ENCODE results near the gene CCL17. TPM values are rescaled to one million over a fixed set of nuclear protein-coding genes. Genes with fewer than 3 reads are reported as not detected.

The CCL17 gene
- polyA plus RNA-seq, 1 experiment: not detected

DNA sequence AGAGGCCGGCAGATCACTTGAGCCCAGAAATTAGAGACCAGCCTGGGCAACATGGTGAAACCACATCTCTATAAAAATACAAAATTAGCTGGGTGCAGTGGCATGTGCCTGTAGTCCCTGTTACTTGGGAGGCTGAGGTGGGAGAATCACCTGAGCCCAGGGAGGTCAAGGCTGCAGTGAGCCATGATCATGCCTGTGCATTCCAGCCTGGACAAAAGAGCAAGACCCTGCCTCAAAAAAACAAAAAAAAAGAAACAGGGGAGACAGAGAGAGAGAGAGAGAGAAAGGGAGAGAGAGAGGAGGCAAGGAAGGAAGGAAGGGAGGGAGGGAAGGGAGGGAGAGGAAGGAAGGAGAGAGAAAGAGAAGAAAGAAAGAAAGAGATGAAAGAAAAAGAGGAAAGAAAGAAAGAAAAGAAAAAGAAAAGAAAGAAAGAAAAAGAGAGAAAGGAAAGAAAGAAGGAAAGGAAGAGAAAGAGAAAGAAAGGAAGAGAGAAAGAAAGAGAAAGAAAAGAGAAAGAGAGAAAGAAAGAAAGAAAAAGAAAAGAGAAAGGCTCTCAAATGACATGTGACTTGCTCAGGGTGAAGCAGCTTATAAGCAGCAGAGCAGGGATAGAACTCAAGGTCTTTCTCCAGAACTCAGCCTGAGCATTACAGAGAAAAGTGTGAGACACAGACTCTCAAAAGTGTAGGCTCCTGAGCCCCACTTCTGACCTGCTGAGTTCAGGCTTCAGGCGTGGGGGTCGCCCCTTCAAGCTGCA is 16.8 kb upstream of the CCL17 start:
- no peak overlapping the region for H3K27ac ChIP-seq (ENCODE audit: low read depth, low read length)
- no peak overlapping the region for H3K4me3 ChIP-seq (ENCODE audit: low read depth, low read length)
- H3K27me3 ChIP-seq (ENCODE audit: control insufficient read depth, insufficient read depth, low read length): peaks cover 41% of the 10 kb centered on the region
- no peak for TF ChIP-seq CTCF (IDR thresholded peaks at IDR 0.05; ENCODE audit: low read depth, low read length)
- no peak for DNase-seq (ENCODE audit: low read depth, low spot score)
- ChIA-PET POLR2A (no interaction called here), CTCF (no interaction called here)
- H3K9me3 ChIP-seq (ENCODE audit: control insufficient read depth, insufficient read depth, low read length): no peaks in the 10 kb centered on the region

GRCh38 chr16:57388359-57389086 is 16.0 kb upstream of the CCL17 start:
- no peak overlapping the region for H3K4me3 ChIP-seq (ENCODE audit: low read depth, low read length)
- no peak overlapping the region for H3K27ac ChIP-seq (ENCODE audit: low read depth, low read length)
- ChIA-PET CTCF (interaction anchor here (0.5 kb wide), 1 partner anchor 33 kb away, joined by 3 read pairs; no protein-coding TSS in a partner anchor), POLR2A (no interaction called here)
- DNase-seq (ENCODE audit: low read depth, low spot score): no peak
- peaks cover 41% of the 10 kb centered on the region for H3K27me3 ChIP-seq (ENCODE audit: control insufficient read depth, insufficient read depth, low read length)
- H3K9me3 ChIP-seq (ENCODE audit: control insufficient read depth, insufficient read depth, low read length): no peaks in the 10 kb centered on the region
- TF ChIP-seq CTCF (IDR thresholded peaks at IDR 0.05; ENCODE audit: low read depth, low read length): no peak

DNA sequence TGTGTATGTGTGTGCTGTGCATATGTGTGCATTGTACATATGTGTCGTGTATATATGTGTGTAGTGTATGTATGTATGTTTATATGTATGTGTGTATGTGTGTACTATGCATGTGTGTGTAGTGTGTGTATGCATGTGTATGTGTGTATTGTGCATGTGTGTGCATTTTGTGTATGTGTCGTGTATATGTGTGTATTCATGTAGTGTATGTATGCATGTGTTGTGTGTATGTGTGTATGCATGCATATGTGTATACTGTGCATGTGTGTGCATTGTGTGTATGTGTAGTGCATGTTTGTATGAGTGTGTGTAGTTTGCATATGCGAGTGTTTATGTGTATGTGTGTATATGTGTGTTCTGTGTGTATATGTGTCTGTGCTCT is 15.5 kb upstream of the CCL17 start:
- ChIA-PET CTCF (no interaction called here), POLR2A (no interaction called here)
- Histone ChIP-seq H3K9me3 (ENCODE audit: control insufficient read depth, insufficient read depth, low read length) (no peaks in the 10 kb centered on the region), H3K27me3 (ENCODE audit: control insufficient read depth, insufficient read depth, low read length) (peaks cover 41% of the 10 kb centered on the region), H3K4me3 (ENCODE audit: low read depth, low read length) (no peak overlapping the region), H3K27ac (ENCODE audit: low read depth, low read length) (no peak overlapping the region)
- DNase-seq (ENCODE audit: low read depth, low spot score): no peak
- TF ChIP-seq CTCF (IDR thresholded peaks at IDR 0.05; ENCODE audit: low read depth, low read length): no peak

- POLR2A ChIA-PET: no interaction called here
- CTCF ChIA-PET: interaction anchor here (0.6 to 1.9 kb wide), 3 partner anchors 26 to 96 kb away, joined by 3 to 11 read pairs (median 3); no protein-coding TSS in a partner anchor
- Histone ChIP-seq H3K9me3 (ENCODE audit: control insufficient read depth, insufficient read depth, low read length) (peaks cover 9% of the 10 kb centered on the region; the same call in 1 of the 2 replicates), H3K4me3 (ENCODE audit: low read depth, low read length) (no peak overlapping the region), H3K27me3 (ENCODE audit: control insufficient read depth, insufficient read depth, low read length) (peaks cover 36% of the 10 kb centered on the region), H3K27ac (ENCODE audit: low read depth, low read length) (no peak overlapping the region)
- no peak for DNase-seq (ENCODE audit: low read depth, low spot score)
- TF ChIP-seq CTCF (IDR thresholded peaks at IDR 0.05; ENCODE audit: low read depth, low read length): no peak
Observed at GRCh38 chr16:57390636-57391295, 13.8 kb upstream of the CCL17 start.

All from AG04450 (cell line).